Right forelimb (tissue), 1 donor: Measurements from ENCODE around the gene CACFD1.
A peak's percentile ranks its signal among the peaks of the same experiment; 100 is the strongest.

Experiments
- DNase-seq: peaks from one replicate; pipeline ENCODE4 v3.0.0-alpha.2; 2018

CACFD1 gene

GRCh38 chr9:133465984-133466383 is 6.2 kb downstream of the CACFD1 start:
- no peak for DNase-seq

GRCh38 chr9:133467101-133467500 is 7.3 kb downstream of the CACFD1 start:
- DNase-seq: no peak

GRCh38 chr9:133468374-133468773 is 8.6 kb downstream of the CACFD1 start:
- no peak for DNase-seq

GRCh38 chr9:133468777-133469421 is 9.1 kb downstream of the CACFD1 start:
- no peak for DNase-seq

GRCh38 chr9:133470427-133470924 is 10.7 kb downstream of the CACFD1 start:
- DNase-seq: no peak

GRCh38 chr9:133470988-133471387 is 11.2 kb downstream of the CACFD1 start:
- no peak for DNase-seq

GRCh38 chr9:133471551-133472276 is 11.9 kb downstream of the CACFD1 start:
- no peak for DNase-seq

- no peak for DNase-seq
These were observed 12.5 kb downstream of the CACFD1 start for GRCh38 chr9:133472277-133472645.

GRCh38 chr9:133472753-133473378 is 13.1 kb downstream of the CACFD1 start:
- DNase-seq: no peak

GRCh38 chr9:133473743-133474142 is 14.0 kb downstream of the CACFD1 start:
- no peak for DNase-seq

GRCh38 chr9:133474215-133474614 is 14.4 kb downstream of the CACFD1 start:
- no peak for DNase-seq

- no peak for DNase-seq
These were observed 15.1 kb downstream of the CACFD1 start for GRCh38 chr9:133474853-133475252.

GRCh38 chr9:133475292-133476012 is 15.7 kb downstream of the CACFD1 start:
- no peak for DNase-seq

GRCh38 chr9:133476036-133476931 is 16.5 kb downstream of the CACFD1 start:
- DNase-seq: no peak

- DNase-seq: no peak
These were observed 17.2 kb downstream of the CACFD1 start for GRCh38 chr9:133476941-133477340.

- DNase-seq: no peak
These were observed 17.7 kb downstream of the CACFD1 start for GRCh38 chr9:133477461-133477860.

- DNase-seq: no peak
These were observed 18.4 kb downstream of the CACFD1 start for GRCh38 chr9:133477992-133478850.

GRCh38 chr9:133478851-133479711 is 19.3 kb downstream of the CACFD1 start, which contains the start of gene SLC2A6:
TSS of gene SLC2A6 (minus strand) at chr9:133479099. CDS start at chr9:133479059, 40 bp downstream.
- DNase-seq: peak; percentile 85

- DNase-seq: no peak
These were observed 23.8 kb downstream of the CACFD1 start for GRCh38 chr9:133483611-133484010.
